Measurements from ENCODE around the gene GOLT1A. TPM values are rescaled to one million over a fixed set of nuclear protein-coding genes. Genes with fewer than 3 reads are reported as not detected.

GOLT1A gene
- total and polyA plus RNA-seq, 10 of the 15 experiments (the other 5 are each of a cell fraction or from before 2014, with no cell fraction given), result 0.09 to 0.46 TPM; not detected in 8

- DNase-seq (ENCODE audit: low read depth, low spot score) (no peak), ATAC-seq (no peak), FAIRE-seq (no peak)
- in situ Hi-C loops (cut with MboI) (no loop called here), intact Hi-C loops (cut with micrococcal nuclease; ENCODE audit: unreplicated experiment) (no loop called here)
- Histone ChIP-seq H3K79me2 (ENCODE audit: control insufficient read depth, insufficient read depth, low read length) (no peaks in the 10 kb centered on the region), H3K27me3 (replicated peaks in 1 of 2; ENCODE audit: control insufficient read depth in 2 of 2, insufficient read depth in 2 of 2, low read length in 1 of 2) (peaks cover 2 to 8% of the 10 kb centered on the region in 2 experiments; a peak in 3 of 4 replicates), H2AFZ (ENCODE audit: control insufficient read depth, low read depth, low read length) (no peak overlapping the region), H3K4me3 (no peak overlapping the region), H3K9me3 (replicated peaks; ENCODE audit: control insufficient read depth, insufficient read depth, low read length) (no peaks in the 10 kb centered on the region), H3K36me3 (ENCODE audit: control insufficient read depth in 2 of 2, insufficient read depth in 2 of 2, low read length in 1 of 2) (no peaks in the 10 kb centered on the region), H3K4me1 (ENCODE audit: control insufficient read depth, insufficient read depth, low read length) (no peaks in the 10 kb centered on the region), H4K20me1 (ENCODE audit: control insufficient read depth, insufficient read depth) (no peaks in the 10 kb centered on the region; the same call in 1 of the 2 replicates), H3K27ac (ENCODE audit: control insufficient read depth, insufficient read depth) (no peak overlapping the region), H3K9ac (ENCODE audit: control insufficient read depth, insufficient read depth, low read length) (no peak overlapping the region), H3K4me2 (ENCODE audit: control insufficient read depth, insufficient read depth) (no peak overlapping the region)
- BruUV-seq (replicated peaks), result no TSS peak
- TF ChIP-seq CHD2 (IDR thresholded peaks at IDR 0.05; ENCODE audit: borderline replicate concordance, low read depth, low read length) (no peak), NFYA (IDR thresholded peaks at IDR 0.05; ENCODE audit: borderline replicate concordance, low read depth, low read length) (no peak), ETV6 (conservative IDR thresholded peaks at IDR 0.05 in 1 of 2, IDR thresholded peaks at IDR 0.05 in 1 of 2; ENCODE audit: borderline replicate concordance in 1 of 2, low read depth in 1 of 2) (no peak), FOS (IDR thresholded peaks at IDR 0.05; ENCODE audit: borderline replicate concordance, extremely low read depth, insufficient read length) (no peak), TAF1 (IDR thresholded peaks at IDR 0.05; ENCODE audit: borderline replicate concordance, low read depth, low read length) (no peak), IKZF2 (IDR thresholded peaks at IDR 0.05) (no peak), IRF5 (IDR thresholded peaks at IDR 0.05; ENCODE audit: borderline replicate concordance) (no peak), CBX5 (IDR thresholded peaks at IDR 0.05; ENCODE audit: low read depth) (no peak), IKZF1 (conservative IDR thresholded peaks at IDR 0.05) (no peak), HDAC6 (IDR thresholded peaks at IDR 0.05; ENCODE audit: unreplicated experiment) (no peak), RAD51 (IDR thresholded peaks at IDR 0.05) (no peak), BHLHE40 (IDR thresholded peaks at IDR 0.05; ENCODE audit: borderline replicate concordance in 1 of 2, low read depth in 2 of 2, low read length in 1 of 2) (no peak), NFYB (IDR thresholded peaks at IDR 0.05; ENCODE audit: insufficient read depth, low read depth, low read length) (no peak), SMAD5 (IDR thresholded peaks at IDR 0.05; ENCODE audit: low read depth) (no peak), ATF3 (IDR thresholded peaks at IDR 0.05; ENCODE audit: borderline replicate concordance, extremely low read depth, low read depth, low read length) (no peak), IRF4 (IDR thresholded peaks at IDR 0.05; ENCODE audit: low read depth, low read length) (no peak)
- WGBS (ENCODE audit: insufficient coverage, insufficient replicate concordance, low lambda C conversion rate, missing lambda C conversion rate), result 48% methylated on average over 14 of the region's 14 CpGs
- ChIA-PET CTCF (interaction anchor here (1.1 to 7.5 kb wide), 5 partner anchors 46 to 138 kb away, joined by 3 to 153 read pairs (median 24); partner anchors contain the start of genes GOLT1A and PLEKHA6), POLR2A (no interaction called here), SMC1A (ENCODE audit: uncharacterized antibody, unreplicated experiment) (interaction anchor here (1.0 to 8.4 kb wide), 3 partner anchors 48 to 119 kb away, joined by 3 to 86 read pairs (median 3); partner anchors contain the start of gene PLEKHA6), RAD21 (ENCODE audit: unreplicated experiment) (interaction anchor here (4.8 kb wide), 1 partner anchor 101 kb away, joined by 57 read pairs; the partner anchor contains the start of gene PLEKHA6)
Observed at GRCh38 chr1:204260601-204261197, 46.9 kb upstream of the GOLT1A start.
